Activated naive CD8-positive, alpha-beta T cell treated with anti-CD3 and anti-CD28 coated beads, Interleukin-2, amount 50 U/mL, for 16 hours (primary cell): Measurements from ENCODE around the gene MCF2L2.
"Not testable (repeated sequence)": the region's sequence is repeated elsewhere in the genome, so short reads cannot be mapped to it uniquely, and the experiment has no call there.

Experiments used
- DNase-seq: peaks from one replicate; pipeline ENCODE4 v3.0.0-alpha.2; 2020; ENCODE audit warnings: low read depth, low spot score

The MCF2L2 gene

GRCh38 chr3:183242431-183242830 is 186.0 kb downstream of the MCF2L2 start:
- no peak for DNase-seq

GRCh38 chr3:183239046-183239445 is 189.4 kb downstream of the MCF2L2 start:
- DNase-seq = no peak

GRCh38 chr3:183233966-183234365 is 194.5 kb downstream of the MCF2L2 start:
- no peak for DNase-seq

GRCh38 chr3:183230826-183231225 is 197.6 kb downstream of the MCF2L2 start:
- no peak for DNase-seq

- DNase-seq = not testable (repeated sequence)
Observed at GRCh38 chr3:183230251-183230650, 198.2 kb downstream of the MCF2L2 start.

- DNase-seq = no peak
Observed at GRCh38 chr3:183229178-183229577, 199.2 kb downstream of the MCF2L2 start.

GRCh38 chr3:183227586-183227985 is 200.8 kb downstream of the MCF2L2 start:
- DNase-seq = no peak

GRCh38 chr3:183226333-183226890 is 202.0 kb downstream of the MCF2L2 start:
- DNase-seq = no peak

- DNase-seq = no peak
Observed at GRCh38 chr3:183224180-183224970, 204.0 kb downstream of the MCF2L2 start.

GRCh38 chr3:183222631-183223235 is 205.7 kb downstream of the MCF2L2 start:
- no peak for DNase-seq

- DNase-seq = no peak
Observed at GRCh38 chr3:183220828-183221227, 207.6 kb downstream of the MCF2L2 start.

GRCh38 chr3:183218826-183219225 is 209.6 kb downstream of the MCF2L2 start:
- no peak for DNase-seq

GRCh38 chr3:183217548-183218332 is 210.7 kb downstream of the MCF2L2 start:
- no peak for DNase-seq

- DNase-seq = no peak
Observed at GRCh38 chr3:183215591-183216202, 212.7 kb downstream of the MCF2L2 start.

- no peak for DNase-seq
Observed at GRCh38 chr3:183214277-183214612, 214.2 kb downstream of the MCF2L2 start.

- no peak for DNase-seq
Observed at GRCh38 chr3:183213415-183214276, 214.8 kb downstream of the MCF2L2 start.

GRCh38 chr3:183212565-183212964 is 215.9 kb downstream of the MCF2L2 start:
- no peak for DNase-seq

GRCh38 chr3:183212096-183212495 is 216.3 kb downstream of the MCF2L2 start:
- no peak for DNase-seq

GRCh38 chr3:183211352-183211751 is 217.1 kb downstream of the MCF2L2 start:
- no peak for DNase-seq

GRCh38 chr3:183210862-183211341 is 217.5 kb downstream of the MCF2L2 start:
- DNase-seq = no peak

GRCh38 chr3:183210341-183210740 is 218.1 kb downstream of the MCF2L2 start:
- DNase-seq = no peak
